Measurements from ENCODE around the gene FUS.

DNA sequence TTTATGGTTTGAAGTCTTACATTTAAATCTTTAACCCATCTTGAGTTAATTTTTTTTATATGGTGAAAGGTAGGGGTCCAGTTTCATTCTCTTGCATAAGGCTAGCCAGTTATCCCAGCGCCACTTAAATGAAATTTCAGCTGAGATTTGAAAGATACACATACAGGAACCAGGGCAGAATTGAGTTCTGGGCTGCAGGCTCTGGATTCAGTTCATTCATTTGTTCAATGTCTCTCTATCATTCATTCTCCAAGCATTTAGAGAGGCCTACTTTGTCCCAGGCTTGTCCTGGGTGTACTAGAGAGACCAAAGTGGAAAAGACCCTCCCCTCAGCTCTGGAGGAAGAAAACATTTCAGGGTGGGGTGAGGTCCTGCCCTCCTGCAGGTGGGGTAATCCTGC, 33.4 kb downstream of the FUS start:
- TF ChIP-seq, protein P1, sequence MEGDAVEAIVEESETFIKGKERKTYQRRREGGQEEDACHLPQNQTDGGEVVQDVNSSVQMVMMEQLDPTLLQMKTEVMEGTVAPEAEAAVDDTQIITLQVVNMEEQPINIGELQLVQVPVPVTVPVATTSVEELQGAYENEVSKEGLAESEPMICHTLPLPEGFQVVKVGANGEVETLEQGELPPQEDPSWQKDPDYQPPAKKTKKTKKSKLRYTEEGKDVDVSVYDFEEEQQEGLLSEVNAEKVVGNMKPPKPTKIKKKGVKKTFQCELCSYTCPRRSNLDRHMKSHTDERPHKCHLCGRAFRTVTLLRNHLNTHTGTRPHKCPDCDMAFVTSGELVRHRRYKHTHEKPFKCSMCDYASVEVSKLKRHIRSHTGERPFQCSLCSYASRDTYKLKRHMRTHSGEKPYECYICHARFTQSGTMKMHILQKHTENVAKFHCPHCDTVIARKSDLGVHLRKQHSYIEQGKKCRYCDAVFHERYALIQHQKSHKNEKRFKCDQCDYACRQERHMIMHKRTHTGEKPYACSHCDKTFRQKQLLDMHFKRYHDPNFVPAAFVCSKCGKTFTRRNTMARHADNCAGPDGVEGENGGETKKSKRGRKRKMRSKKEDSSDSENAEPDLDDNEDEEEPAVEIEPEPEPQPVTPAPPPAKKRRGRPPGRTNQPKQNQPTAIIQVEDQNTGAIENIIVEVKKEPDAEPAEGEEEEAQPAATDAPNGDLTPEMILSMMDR (IDR thresholded peaks at IDR 0.05), result no peak
- TF ChIP-seq POLR2A (IDR thresholded peaks at IDR 0.05) (no peak), POLR2AphosphoS5 (IDR thresholded peaks at IDR 0.05) (no peak)

Measured in prostate gland (tissue), 2 donors.